ENCODE data around the gene FGF18. TPM values are rescaled to one million over a fixed set of nuclear protein-coding genes. Genes with fewer than 3 reads are reported as not detected.
A peak's percentile ranks its signal among the peaks of the same experiment; 100 is the strongest.

Gene FGF18
- total and polyA plus RNA-seq, 4 donors = 0.08 TPM; not detected in 3

- no peak overlapping the region for H3K4me3 ChIP-seq (ENCODE audit: low read depth in 1 of 3, low read length in 3 of 3)
- TF ChIP-seq ATF3 (IDR thresholded peaks at IDR 0.05) (no peak), YY1 (IDR thresholded peaks at IDR 0.05) (no peak), ZBTB33 (IDR thresholded peaks at IDR 0.05) (no peak), REST (IDR thresholded peaks at IDR 0.05) (no peak), FOXA2 (IDR thresholded peaks at IDR 0.05) (no peak), EGR1 (IDR thresholded peaks at IDR 0.05; ENCODE audit: low read depth in 2 of 2) (no peak), CTCF (IDR thresholded peaks at IDR 0.05; ENCODE audit: low read depth, low read length, missing input control) (no peak), MAX (IDR thresholded peaks at IDR 0.05) (no peak), RXRA (IDR thresholded peaks at IDR 0.05) (no peak), HNF4A (conservative IDR thresholded peaks at IDR 0.05) (no peak), SP1 (IDR thresholded peaks at IDR 0.05) (no peak), HNF4G (IDR thresholded peaks at IDR 0.05) (no peak)
These were observed 33.3 kb upstream of the FGF18 start for GRCh38 chr5:171386006-171386671.

GRCh38 chr5:171386861-171387344 lies 32.5 kb upstream of the FGF18 start:
- peaks cover 0 to 11% (median 4%) of the 10 kb centered on the region in 4 donors for H3K36me3 ChIP-seq (ENCODE audit: control insufficient read depth in 4 of 4, insufficient read depth in 3 of 4, low read depth in 1 of 4, low read length in 3 of 4)
- H3K4me1 ChIP-seq (ENCODE audit: control insufficient read depth in 4 of 4, insufficient read depth in 4 of 4, low read length in 3 of 4) = peaks cover 2 to 19% (median 14%) of the 10 kb centered on the region in 4 donors
- peak overlapping the region; percentile 67 to 94 for H3K9ac ChIP-seq (ENCODE audit: low read depth in 1 of 2, low read length in 2 of 2)
- DNase-seq (ENCODE audit: low spot score) = no peak
- peak overlapping the region; percentile 58 to 76 (median 74) for H3K4me3 ChIP-seq (ENCODE audit: low read depth in 1 of 3, low read length in 3 of 3)
- TF ChIP-seq RAD21 (IDR thresholded peaks at IDR 0.05) (no peak), ATF3 (IDR thresholded peaks at IDR 0.05) (no peak), SP1 (IDR thresholded peaks at IDR 0.05) (no peak), FOXA1 (IDR thresholded peaks at IDR 0.05) (no peak), RXRA (IDR thresholded peaks at IDR 0.05) (no peak), HNF4A (conservative IDR thresholded peaks at IDR 0.05) (no peak), EGR1 (IDR thresholded peaks at IDR 0.05; ENCODE audit: low read depth in 2 of 2) (no peak), ZBTB33 (IDR thresholded peaks at IDR 0.05) (no peak), NR2F2 (IDR thresholded peaks at IDR 0.05) (no peak), TAF1 (conservative IDR thresholded peaks at IDR 0.05) (no peak)
- peak overlapping the region; percentile 67 to 81 for H3K27ac ChIP-seq (ENCODE audit: low read depth in 1 of 2, low read length in 2 of 2)
- WGBS = 13% methylated on average over 20 of the region's 20 CpGs
- no peaks in the 10 kb centered on the region for H3K9me3 ChIP-seq (ENCODE audit: control insufficient read depth in 4 of 4, low read length in 3 of 4)
- no peaks in the 10 kb centered on the region for H3K27me3 ChIP-seq (ENCODE audit: control insufficient read depth in 4 of 4, insufficient read depth in 4 of 4, low read length in 3 of 4)

More at GRCh38 chr5:171386006-171386671, 33.3 kb upstream of the FGF18 start:
- Histone ChIP-seq H3K9ac (ENCODE audit: low read depth in 1 of 2, low read length in 2 of 2) (no peak overlapping the region), H3K36me3 (ENCODE audit: control insufficient read depth in 4 of 4, insufficient read depth in 3 of 4, low read depth in 1 of 4, low read length in 3 of 4) (peaks cover 0 to 6% (median under 1%) of the 10 kb centered on the region in 4 donors), H3K9me3 (ENCODE audit: control insufficient read depth in 4 of 4, low read length in 3 of 4) (no peaks in the 10 kb centered on the region), H3K27me3 (ENCODE audit: control insufficient read depth in 4 of 4, insufficient read depth in 4 of 4, low read length in 3 of 4) (no peaks in the 10 kb centered on the region), H3K4me1 (ENCODE audit: control insufficient read depth in 4 of 4, insufficient read depth in 4 of 4, low read length in 3 of 4) (peaks cover 2 to 19% (median 12%) of the 10 kb centered on the region in 4 donors), H3K27ac (ENCODE audit: low read depth in 1 of 2, low read length in 2 of 2) (no peak overlapping the region)
- WGBS = 97% methylated on average over 25 of the region's 25 CpGs
- no peak for DNase-seq (ENCODE audit: low spot score)
